Nephron progenitor cell (in vitro differentiated cells): ENCODE data around the gene RNF186.

Source experiments
- DNase-seq: peaks from one replicate; pipeline ENCODE4 v3.0.0; 2021
- H3K27ac Mint-ChIP-seq: 2 replicates; pipeline ENCODE4 v1.8.0; 2021; ENCODE audit warnings: mild to moderate bottlenecking, moderate library complexity, mixed read lengths
- H3K27me3 Mint-ChIP-seq: 2 replicates; pipeline ENCODE4 v1.8.0; 2021; ENCODE audit warnings: mild to moderate bottlenecking, low read depth, mixed read lengths; ENCODE audit not compliant: poor library complexity
- H3K36me3 Mint-ChIP-seq: 2 replicates; pipeline ENCODE4 v1.8.0; 2021; ENCODE audit warnings: low read depth, mixed read lengths
- H3K4me1 Mint-ChIP-seq: 2 replicates; pipeline ENCODE4 v1.8.0; 2021; ENCODE audit warnings: mixed read lengths
- H3K4me3 Mint-ChIP-seq: 2 replicates; pipeline ENCODE4 v1.8.0; 2021; ENCODE audit warnings: mild to moderate bottlenecking, moderate library complexity, mixed read lengths
- H3K9me3 Mint-ChIP-seq: 2 replicates; pipeline ENCODE4 v1.8.0; 2021; ENCODE audit warnings: mild to moderate bottlenecking, moderate library complexity, mixed read lengths
- CTCF ChIP-seq: fragments of 200-600 bp; sonication (generic); IDR thresholded peaks from 2 replicates; pipeline ENCODE4 v1.5.0; 2021; ENCODE audit warnings: antibody characterized with exemption

The RNF186 gene

GRCh38 chr1:19846338-19846737 is 31.3 kb upstream of the RNF186 start:
- Mint-ChIP-seq H3K9me3 (peaks cover 4% of the 10 kb centered on the region), H3K4me1 (peaks cover 47% of the 10 kb centered on the region), H3K36me3 (no peaks in the 10 kb centered on the region), H3K4me3 (no peak overlapping the region), H3K27me3 (peaks cover 17% of the 10 kb centered on the region), H3K27ac (no peak overlapping the region)
- TF ChIP-seq CTCF: no peak
- no peak for DNase-seq

GRCh38 chr1:19845555-19845954 is 30.5 kb upstream of the RNF186 start:
- peak overlapping the region; percentile 50 for H3K4me3 Mint-ChIP-seq
- no peak for DNase-seq
- no peaks in the 10 kb centered on the region for H3K36me3 Mint-ChIP-seq
- H3K27ac Mint-ChIP-seq: peak overlapping the region; percentile 98
- H3K27me3 Mint-ChIP-seq: peaks cover 13% of the 10 kb centered on the region
- H3K4me1 Mint-ChIP-seq: peaks cover 47% of the 10 kb centered on the region
- TF ChIP-seq CTCF: no peak
- peaks cover 4% of the 10 kb centered on the region for H3K9me3 Mint-ChIP-seq

GRCh38 chr1:19844731-19845495 is 29.8 kb upstream of the RNF186 start:
- Mint-ChIP-seq H3K4me3 (peak overlapping the region; percentile 50), H3K36me3 (no peaks in the 10 kb centered on the region), H3K4me1 (peaks cover 42% of the 10 kb centered on the region), H3K9me3 (peaks cover 4% of the 10 kb centered on the region), H3K27ac (peak overlapping the region; percentile 98), H3K27me3 (peaks cover 16% of the 10 kb centered on the region)
- no peak for TF ChIP-seq CTCF
- DNase-seq: no peak

GRCh38 chr1:19840228-19840627 is 25.1 kb upstream of the RNF186 start:
- H3K36me3 Mint-ChIP-seq: no peaks in the 10 kb centered on the region
- peaks cover 9% of the 10 kb centered on the region for H3K4me1 Mint-ChIP-seq

GRCh38 chr1:19837866-19838265 is 22.8 kb upstream of the RNF186 start:
- no peak overlapping the region for H3K27ac Mint-ChIP-seq
- no peaks in the 10 kb centered on the region for H3K36me3 Mint-ChIP-seq
- H3K27me3 Mint-ChIP-seq: peaks cover 27% of the 10 kb centered on the region
- no peak for TF ChIP-seq CTCF
- H3K9me3 Mint-ChIP-seq: peaks cover 2% of the 10 kb centered on the region
- DNase-seq: no peak
- no peaks in the 10 kb centered on the region for H3K4me1 Mint-ChIP-seq
- H3K4me3 Mint-ChIP-seq: no peak overlapping the region

More at GRCh38 chr1:19840228-19840627, 25.1 kb upstream of the RNF186 start:
- H3K27me3 Mint-ChIP-seq: peaks cover 29% of the 10 kb centered on the region
- H3K4me3 Mint-ChIP-seq: no peak overlapping the region
- no peak for TF ChIP-seq CTCF
- DNase-seq: no peak
- H3K27ac Mint-ChIP-seq: no peak overlapping the region
- peaks cover 4% of the 10 kb centered on the region for H3K9me3 Mint-ChIP-seq

- Mint-ChIP-seq H3K27ac (no peak overlapping the region), H3K4me3 (no peak overlapping the region), H3K36me3 (no peaks in the 10 kb centered on the region), H3K4me1 (no peaks in the 10 kb centered on the region), H3K9me3 (peaks cover 18% of the 10 kb centered on the region), H3K27me3 (peaks cover 38% of the 10 kb centered on the region)
- no peak for DNase-seq
- TF ChIP-seq CTCF: no peak
Measured at GRCh38 chr1:19835578-19835977, 20.5 kb upstream of the RNF186 start.
